OCI-LY1 (cell line): Measurements from ENCODE around the gene PRKCD.

Experiments
- EZH2 ChIP-seq: fragments of 200-600 bp; sonication (generic), shearing (Covaris generic); IDR thresholded peaks from 2 replicates; pipeline ENCODE4 v1.8.0; 2017; ENCODE audit warnings: borderline replicate concordance, mixed run types, mild to moderate bottlenecking, antibody characterized with exemption, low read length, moderate library complexity, mixed read lengths
- TF ChIP-seq, protein P1 (sequence below): fragments of 200-600 bp; sonication (generic), shearing (Covaris generic); IDR thresholded peaks from 2 replicates; pipeline ENCODE4 v1.5.1; 2017; ENCODE audit warnings: mild to moderate bottlenecking, antibody characterized with exemption, low read length, moderate library complexity, mixed read lengths

GRCh38 chr3:53151870-53152660, 8.9 kb upstream of the PRKCD start:
- TF ChIP-seq, protein P1, sequence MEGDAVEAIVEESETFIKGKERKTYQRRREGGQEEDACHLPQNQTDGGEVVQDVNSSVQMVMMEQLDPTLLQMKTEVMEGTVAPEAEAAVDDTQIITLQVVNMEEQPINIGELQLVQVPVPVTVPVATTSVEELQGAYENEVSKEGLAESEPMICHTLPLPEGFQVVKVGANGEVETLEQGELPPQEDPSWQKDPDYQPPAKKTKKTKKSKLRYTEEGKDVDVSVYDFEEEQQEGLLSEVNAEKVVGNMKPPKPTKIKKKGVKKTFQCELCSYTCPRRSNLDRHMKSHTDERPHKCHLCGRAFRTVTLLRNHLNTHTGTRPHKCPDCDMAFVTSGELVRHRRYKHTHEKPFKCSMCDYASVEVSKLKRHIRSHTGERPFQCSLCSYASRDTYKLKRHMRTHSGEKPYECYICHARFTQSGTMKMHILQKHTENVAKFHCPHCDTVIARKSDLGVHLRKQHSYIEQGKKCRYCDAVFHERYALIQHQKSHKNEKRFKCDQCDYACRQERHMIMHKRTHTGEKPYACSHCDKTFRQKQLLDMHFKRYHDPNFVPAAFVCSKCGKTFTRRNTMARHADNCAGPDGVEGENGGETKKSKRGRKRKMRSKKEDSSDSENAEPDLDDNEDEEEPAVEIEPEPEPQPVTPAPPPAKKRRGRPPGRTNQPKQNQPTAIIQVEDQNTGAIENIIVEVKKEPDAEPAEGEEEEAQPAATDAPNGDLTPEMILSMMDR = no peak
- TF ChIP-seq EZH2 = no peak
